ENCODE measurements around the gene SMAD3. TPM values are rescaled to one million over a fixed set of nuclear protein-coding genes. Genes with fewer than 3 reads are reported as not detected.

The SMAD3 gene
- total and polyA plus RNA-seq, 2 of the 8 experiments (the other 6 are each of a cell fraction or from before 2014, with no cell fraction given), result 10.1 to 12.4 TPM

DNA sequence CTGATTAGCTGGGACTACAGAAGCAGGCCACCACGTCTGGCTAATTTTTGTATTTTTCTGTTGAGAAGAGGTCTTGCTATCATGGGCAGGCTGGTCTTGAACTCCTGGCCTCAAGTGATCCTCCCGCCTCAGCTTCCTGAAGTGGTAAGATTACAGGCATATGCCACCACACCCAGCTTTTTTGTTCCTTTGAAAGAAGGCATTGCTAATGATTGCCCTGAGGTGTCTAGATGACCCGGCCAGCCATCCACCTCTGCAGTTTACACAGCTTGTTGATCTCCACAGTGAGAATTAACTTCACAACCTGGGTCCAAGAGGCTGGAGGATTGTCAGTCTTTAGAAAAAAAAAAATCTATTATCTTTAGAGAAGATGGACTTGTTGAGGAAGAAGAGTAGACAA lies 58.7 kb downstream of the SMAD3 start (continued):
- TF ChIP-seq KDM4A (IDR thresholded peaks at IDR 0.05; ENCODE audit: low read depth, low read length, severe bottlenecking) (no peak), RNF2 (IDR thresholded peaks at IDR 0.05; ENCODE audit: borderline replicate concordance, low read depth, low read length, missing control alignments, poor library complexity, severe bottlenecking) (no peak), RFX5 (IDR thresholded peaks at IDR 0.05; ENCODE audit: borderline replicate concordance, low read depth, low read length) (no peak), SP1 (IDR thresholded peaks at IDR 0.05; ENCODE audit: low read depth, low read length) (no peak), ASH2L (IDR thresholded peaks at IDR 0.05; ENCODE audit: low read length) (no peak), CBX5 (IDR thresholded peaks at IDR 0.05; ENCODE audit: low read depth, low read length) (no peak), SIN3A (conservative IDR thresholded peaks at IDR 0.05 in 1 of 2, IDR thresholded peaks at IDR 0.05 in 1 of 2; ENCODE audit: low read depth in 1 of 2, low read length in 2 of 2) (no peak), JUND (IDR thresholded peaks at IDR 0.05; ENCODE audit: low read length) (no peak)

Data from H1 (cell line).